HG03558 (cell line): Measurements from ENCODE around the gene PALLD.
"Not testable (repeated sequence)": the region's sequence is repeated elsewhere in the genome, so short reads cannot be mapped to it uniquely, and the experiment has no call there.

Experiments
- ATAC-seq: cut with Tn5 transposase; IDR thresholded peaks from one replicate; pipeline ENCODE4 v1.9.1; 2021; ENCODE audit warnings: moderate number of reproducible peaks; ENCODE audit not compliant: unreplicated experiment; ENCODE audit errors: extremely low read depth

The PALLD gene

GRCh38 chr4:168496834-168497233 lies at the start of gene PALLD:
TSS of gene PALLD (plus strand) at chr4:168497052.
- ATAC-seq: no peak

DNA sequence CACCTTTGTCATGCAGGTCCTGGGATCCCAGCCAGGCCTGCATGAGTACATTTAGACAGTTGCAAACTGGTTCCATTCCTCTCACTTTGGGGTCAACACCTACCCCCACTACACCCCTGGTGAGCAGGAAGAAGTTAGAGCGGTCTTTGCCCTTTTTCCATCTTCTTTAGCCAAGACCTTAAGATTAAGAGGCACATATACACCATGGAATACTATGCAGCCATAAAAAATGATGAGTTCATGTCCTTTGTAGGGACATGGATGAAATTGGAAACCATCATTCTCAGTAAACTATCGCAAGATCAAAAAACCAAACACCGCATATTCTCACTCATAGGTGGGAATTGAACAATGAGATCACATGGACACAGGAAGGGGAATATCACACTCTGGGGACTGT lies 47.8 kb upstream of the PALLD start:
- not testable (repeated sequence) for ATAC-seq

DNA sequence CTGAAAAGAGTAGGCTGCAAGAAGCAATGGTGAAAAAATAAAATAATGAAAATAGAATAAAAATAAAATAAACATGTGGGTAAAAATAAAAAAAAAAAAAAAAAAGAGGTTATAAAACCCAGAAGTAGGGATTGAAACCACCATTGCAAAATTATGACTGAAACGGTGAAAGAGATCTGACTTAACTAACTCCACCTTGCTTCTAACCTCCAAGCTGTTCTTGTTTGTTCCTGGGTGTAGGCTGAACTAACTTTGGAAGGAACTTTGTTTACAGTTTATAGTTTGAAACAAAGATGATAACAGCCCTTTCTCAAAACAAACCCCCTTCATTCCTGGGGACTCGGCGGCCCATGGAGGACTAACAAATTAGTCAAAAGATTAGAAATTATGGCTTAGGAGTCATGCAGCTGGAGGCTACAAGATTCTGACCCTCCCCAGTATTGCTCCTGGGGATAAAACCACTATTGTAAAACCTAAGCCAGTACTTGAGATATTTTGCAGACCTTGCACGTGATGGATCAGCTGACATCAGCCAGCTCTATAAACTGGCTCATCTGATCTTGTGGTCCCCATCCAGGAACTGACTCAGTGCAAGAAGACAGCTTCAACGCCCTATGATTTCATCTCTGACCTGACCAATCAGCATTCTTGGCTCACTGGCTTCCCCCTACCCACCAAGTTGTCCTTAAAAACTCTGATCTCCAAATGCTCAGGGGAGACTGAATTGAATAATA lies 47.0 kb upstream of the PALLD start:
- no peak for ATAC-seq

DNA sequence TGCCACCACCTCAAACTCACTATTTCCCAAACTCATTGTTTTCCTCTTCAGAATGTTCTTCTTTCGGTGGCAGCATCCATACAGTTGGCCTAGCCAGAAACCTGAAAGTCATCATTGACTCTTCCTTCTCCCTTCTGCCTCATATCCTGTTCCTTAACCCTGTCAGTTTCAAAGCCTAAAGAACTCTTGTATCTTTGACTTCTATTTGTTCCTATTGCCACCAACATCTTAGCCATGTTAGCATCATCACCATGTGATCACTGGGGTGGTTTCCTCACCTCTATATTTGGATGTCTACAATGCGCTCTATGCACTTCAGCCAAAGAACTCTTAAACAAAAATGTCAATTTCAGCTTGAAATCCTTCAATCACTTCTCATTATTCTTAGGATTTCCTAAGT lies 45.5 kb upstream of the PALLD start:
- ATAC-seq: no peak

DNA sequence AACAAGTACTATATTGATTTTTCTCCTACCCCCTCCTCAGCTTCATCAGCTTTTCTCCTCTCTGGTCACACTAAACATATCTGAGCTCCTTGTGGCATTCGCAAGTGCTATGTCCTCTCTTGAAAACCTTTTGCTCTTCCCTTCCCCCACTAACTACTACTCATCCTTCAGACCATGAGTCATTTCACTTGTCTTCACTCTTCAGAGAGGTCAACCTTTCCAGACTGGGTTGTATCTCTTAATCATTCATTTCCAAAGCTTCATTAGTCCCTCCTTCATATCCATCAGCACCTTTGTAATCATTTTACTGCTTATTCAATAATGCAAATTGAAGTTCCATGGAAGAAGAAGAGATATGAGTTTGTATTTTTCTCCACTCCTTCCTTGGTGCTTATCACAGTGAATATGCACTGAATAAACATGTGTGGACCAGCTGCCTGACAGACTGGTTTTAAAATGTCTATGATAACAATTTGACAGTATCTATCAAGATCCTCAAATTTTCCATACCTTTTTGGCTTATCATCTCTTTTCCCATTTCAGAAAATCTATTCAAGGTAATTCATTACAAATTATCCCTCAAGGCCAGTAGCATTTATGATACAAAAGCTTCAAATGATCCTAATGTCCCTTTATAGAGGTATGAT lies 45.0 kb upstream of the PALLD start:
- peak; percentile 78 for ATAC-seq

DNA sequence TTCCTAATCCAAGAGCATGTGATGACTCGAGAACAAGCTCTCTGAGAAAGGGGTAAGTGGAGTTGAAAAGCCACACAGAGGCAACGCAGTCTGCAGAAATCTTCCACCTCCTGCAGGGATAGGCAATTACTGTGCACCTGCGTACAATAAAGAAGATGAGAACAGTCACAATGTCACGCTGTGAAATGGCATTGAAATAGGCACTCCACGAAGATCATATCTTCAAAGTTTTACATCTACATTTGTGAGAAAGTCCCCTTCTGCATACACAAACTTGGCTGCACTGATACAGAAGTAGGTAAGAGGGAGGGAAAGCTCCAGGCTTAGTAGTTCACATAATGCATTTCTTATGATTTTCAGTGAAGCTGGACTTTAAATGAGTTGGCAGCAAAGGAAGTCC lies 43.7 kb upstream of the PALLD start:
- no peak for ATAC-seq

- not testable (repeated sequence) for ATAC-seq
Observed at GRCh38 chr4:168458256-168458655, 38.6 kb upstream of the PALLD start.

GRCh38 chr4:168461821-168462220 lies 35.0 kb upstream of the PALLD start:
- no peak for ATAC-seq

DNA sequence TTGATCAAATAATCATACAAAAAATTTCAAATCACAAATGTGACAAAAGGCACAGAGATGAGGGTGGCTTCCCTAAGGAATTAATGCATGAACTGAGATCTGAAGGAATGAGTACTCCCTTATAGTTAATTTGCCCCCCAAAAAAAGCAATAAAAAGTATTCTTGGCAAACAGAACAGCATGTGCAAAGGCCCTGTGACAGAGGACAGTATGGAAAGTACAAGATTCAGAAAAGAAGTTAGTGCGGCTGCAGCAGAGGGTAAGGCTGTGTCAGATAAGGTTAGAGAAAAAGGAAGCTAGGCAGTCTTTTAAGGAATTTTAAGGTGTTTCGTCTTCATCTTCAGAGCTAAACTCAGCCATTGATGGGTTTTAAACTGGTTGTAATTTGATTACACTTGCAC lies 23.9 kb upstream of the PALLD start:
- ATAC-seq: no peak

DNA sequence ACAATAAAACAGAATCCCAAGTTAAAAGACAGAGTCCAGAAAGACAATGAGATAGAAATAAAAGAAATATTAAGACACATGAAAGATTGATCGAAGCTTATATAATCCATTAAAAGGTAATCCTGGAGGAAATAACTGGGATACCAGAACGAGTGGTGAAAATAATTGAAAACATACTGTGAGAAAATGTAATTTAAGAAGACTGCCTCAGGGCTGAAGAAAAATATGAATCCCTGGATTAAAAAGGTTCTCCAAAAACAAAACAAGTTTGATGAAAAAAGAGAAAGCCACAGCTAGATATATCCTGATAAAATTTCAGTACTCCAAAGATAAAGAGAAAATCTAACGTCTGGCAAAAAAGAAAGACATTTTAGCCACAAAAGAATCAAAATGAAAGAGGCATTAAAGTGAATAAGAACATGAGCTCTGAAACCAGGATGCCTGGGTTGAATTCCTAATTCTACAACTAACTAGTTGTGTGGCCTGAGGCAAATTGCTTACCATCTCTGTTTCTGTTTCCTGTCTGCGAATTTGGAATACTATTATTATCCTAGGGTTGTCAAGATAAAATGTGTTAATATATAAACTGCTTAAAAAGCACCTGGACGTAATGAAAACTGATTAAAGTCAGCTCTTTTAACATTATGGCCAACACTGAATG lies 22.1 kb upstream of the PALLD start:
- no peak for ATAC-seq

DNA sequence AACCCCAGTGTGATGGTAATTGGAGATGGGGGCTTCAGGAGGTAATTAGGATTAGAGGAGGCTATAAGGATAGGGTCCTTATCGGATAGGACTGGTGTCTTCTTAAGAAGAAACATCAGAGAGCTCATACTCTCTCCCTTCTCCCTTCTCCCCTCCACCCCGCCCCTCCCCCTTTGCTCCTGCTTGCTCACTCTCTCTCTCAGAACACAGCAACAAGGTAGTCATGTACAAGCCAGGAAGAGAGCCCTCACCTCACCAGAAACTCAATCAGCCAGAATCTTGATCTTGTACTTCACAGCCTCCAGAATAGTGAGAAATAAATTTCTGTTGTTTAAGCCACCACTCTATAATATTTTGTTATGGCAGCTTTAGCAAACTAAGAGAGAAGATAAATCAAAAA lies 21.1 kb upstream of the PALLD start:
- no peak for ATAC-seq

DNA sequence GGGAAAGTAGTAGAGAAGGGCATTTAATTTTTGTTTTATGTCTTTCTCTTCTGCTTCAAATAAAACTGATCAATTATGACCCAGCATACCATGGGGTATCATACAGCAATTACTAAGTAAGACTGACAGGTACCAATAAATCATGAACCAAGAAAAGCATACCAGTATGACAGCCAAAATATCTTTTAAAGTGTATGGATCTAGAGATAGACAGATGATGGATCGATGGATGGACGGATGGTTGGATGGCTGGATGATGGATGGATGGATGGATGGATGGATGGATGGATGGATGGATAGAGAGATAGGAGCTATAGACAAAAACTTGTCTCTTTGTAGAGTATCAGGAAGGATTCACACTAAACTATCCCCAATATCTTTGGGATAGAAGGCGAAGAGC lies 18.0 kb upstream of the PALLD start:
- no peak for ATAC-seq

- ATAC-seq: peak; percentile 28
Observed at GRCh38 chr4:168480931-168481611, 15.8 kb upstream of the PALLD start.

DNA sequence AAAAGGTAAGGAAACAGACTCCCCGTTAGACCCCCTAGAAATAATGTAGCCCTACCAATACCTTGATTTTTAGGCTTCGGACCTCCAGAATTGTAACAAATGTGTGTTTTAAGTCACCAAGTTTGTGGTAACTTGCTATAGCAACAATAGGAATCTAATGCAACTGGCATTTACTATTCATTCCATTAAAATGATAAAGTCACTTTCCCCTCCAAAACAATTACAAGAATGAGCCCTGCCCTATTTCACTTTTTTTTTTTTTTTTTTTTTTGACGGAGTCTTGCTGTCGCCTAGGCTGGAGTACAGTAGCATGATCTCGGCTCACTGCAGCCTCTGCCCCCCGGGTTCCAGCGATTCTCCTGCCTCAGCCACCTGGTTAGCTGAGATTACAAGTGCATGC lies 13.0 kb upstream of the PALLD start:
- ATAC-seq: no peak

GRCh38 chr4:168484626-168485025 lies 12.2 kb upstream of the PALLD start:
- ATAC-seq: no peak

DNA sequence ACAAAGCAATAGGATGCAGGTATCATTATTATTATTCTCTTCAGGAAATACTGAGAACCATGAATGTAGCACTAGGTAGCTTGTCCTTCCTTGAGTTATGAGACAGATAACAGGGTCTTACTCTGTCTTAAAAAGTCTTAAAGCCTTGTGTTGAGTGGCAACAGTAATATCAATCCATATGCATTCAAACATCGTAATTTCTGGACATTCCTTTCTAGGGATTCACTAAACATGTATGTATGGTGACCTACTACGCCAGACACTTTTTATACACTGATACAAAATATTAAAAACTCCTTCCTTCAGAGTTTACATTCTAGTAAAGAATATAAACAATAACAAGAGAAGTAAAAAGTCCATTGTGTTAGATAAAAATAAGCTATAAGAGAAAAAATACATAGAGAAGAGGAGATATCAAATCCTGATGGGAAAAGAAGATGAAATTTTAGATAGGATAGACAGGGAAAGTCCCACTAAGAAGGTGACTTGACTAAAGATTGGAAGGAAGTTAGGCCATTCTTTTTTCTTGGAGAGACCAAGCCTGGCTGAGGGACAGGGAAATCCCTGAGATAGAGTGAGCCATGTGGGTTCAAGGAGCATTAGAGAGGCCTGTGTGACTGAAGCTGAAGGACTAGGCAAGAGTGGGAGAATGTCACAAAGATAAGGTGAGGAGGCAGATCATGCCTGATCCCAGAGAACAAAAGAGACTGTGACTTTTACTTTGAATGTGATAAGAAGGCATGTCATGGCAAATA lies 11.5 kb upstream of the PALLD start:
- ATAC-seq: no peak

DNA sequence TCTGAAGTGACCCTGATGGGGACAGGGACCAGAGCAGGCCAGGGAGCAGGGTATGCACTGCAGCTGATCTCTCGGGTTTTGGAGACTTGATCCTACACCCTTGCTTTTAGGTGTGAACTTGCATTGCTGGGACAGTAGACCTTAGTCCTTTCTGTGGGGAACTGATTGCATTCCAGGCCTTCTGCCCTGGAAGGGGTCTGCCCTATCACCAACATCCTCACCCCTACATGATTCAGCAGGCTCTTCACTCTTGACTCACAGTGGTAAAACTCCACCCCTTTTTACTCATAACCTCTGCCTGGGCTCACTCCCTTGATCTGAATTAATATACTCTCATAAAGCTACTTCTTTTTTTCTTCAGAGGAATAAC lies 10.0 kb upstream of the PALLD start:
- ATAC-seq: no peak

- no peak for ATAC-seq
Observed at GRCh38 chr4:168487282-168488035, 9.4 kb upstream of the PALLD start.

DNA sequence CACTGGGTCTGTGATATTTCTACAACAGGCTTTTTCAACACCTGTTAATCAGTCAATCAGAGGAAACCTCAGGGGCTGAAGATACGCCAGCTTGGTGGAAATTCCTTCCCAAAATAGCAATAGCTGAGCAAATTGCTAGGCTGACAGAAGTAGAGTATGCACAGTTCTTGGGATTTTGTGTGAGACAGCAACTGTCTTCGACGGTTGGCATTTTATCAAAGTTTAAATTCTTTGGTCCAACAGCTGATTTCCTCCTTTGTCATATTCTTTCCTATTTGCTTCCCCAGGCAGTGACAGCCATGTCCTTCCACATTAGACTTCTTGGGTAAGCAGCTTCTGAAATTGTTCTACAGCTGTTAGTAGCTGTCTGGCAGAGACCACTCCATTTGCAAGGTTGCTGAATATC lies 8.0 kb upstream of the PALLD start:
- ATAC-seq: no peak

- no peak for ATAC-seq
Observed at GRCh38 chr4:168489616-168490015, 7.2 kb upstream of the PALLD start.
